HCT116 (cell line): ENCODE results near the gene TRIM73. TPM values are rescaled to one million over a fixed set of nuclear protein-coding genes. Genes with fewer than 3 reads are reported as not detected.
A peak's percentile ranks its signal among the peaks of the same experiment; 100 is the strongest.
"Not testable (repeated sequence)": the region's sequence is repeated elsewhere in the genome, so short reads cannot be mapped to it uniquely, and the experiment has no call there.

Source experiments
- ATAC-seq: fragments of 200-7000 bp; cut with Tn5 transposase; 2 replicates; pipeline ENCODE4 v1.9.1; 2020; ENCODE audit warnings: mild to moderate bottlenecking, moderate library complexity
- BruUV-seq: library from RNA; stranded (reverse); fragments of 400-500 nt; replicated peaks from 2 replicates; lab custom pipeline; 2021; lab: Mats Ljungman, UMichigan
- CTCF ChIA-PET: fragments of 300-600 bp; sonication (Branson Sonifier 250); formaldehyde crosslinking; loops from one replicate; lab custom pipeline; 2021; ENCODE audit warnings: antibody characterized with exemption; lab: Charles Lee
- POLR2A ChIA-PET: fragments of 300-600, 350-600 bp; sonication (Branson Sonifier 250); formaldehyde crosslinking; loops from one replicate; lab custom pipeline; 2021; ENCODE audit warnings: antibody characterized with exemption; lab: Charles Lee
- RAD21 ChIA-PET, 2 experiments: fragments of 300-600 bp; sonication (Branson Sonifier 250); formaldehyde crosslinking; loops; one replicate each; lab custom pipeline; 2023; ENCODE audit warnings: low total read pairs in 2 of 2; ENCODE audit not compliant: uncharacterized antibody in 2 of 2, unreplicated experiment in 2 of 2, low non-redundant PET in 1 of 2; lab: Charles Lee
- DNase-seq: peaks from one replicate; pipeline ENCODE4 v3.0.0-alpha.2; 2010; ENCODE audit warnings: low read depth, low spot score
- H2AFZ ChIP-seq: fragments of 200-600 bp; shearing (Covaris generic), sonication (generic); 2 replicates; pipeline ENCODE4 v1.6.1; 2017; ENCODE audit warnings: low read depth, mixed run types, mixed read lengths, antibody characterized with exemption, low read length; ENCODE audit not compliant: poor library complexity, severe bottlenecking
- H3K27ac ChIP-seq: 2 replicates; pipeline ENCODE4 v1.5.1; 2012; ENCODE audit warnings: low read depth, low read length
- H3K27me3 ChIP-seq: fragments of 200-600 bp; sonication (generic); 2 replicates; pipeline ENCODE4 v1.6.1; 2016; ENCODE audit warnings: mixed run types, low read length, mixed read lengths; ENCODE audit not compliant: insufficient read depth
- H3K36me3 ChIP-seq, 2 experiments: fragments of 200-500 bp in 1 of 2; fragments of 200-600 bp in 1 of 2; sonication (Bioruptor generic) in 1 of 2; sonication (generic) in 1 of 2; 2 replicates each; pipeline versions ENCODE4 v1.5.1 to v1.6.1; 2014 to 2016; ENCODE audit warnings: low read length in 2 of 2, inconsistent platforms in 1 of 2, mixed read lengths in 1 of 2, mixed run types in 1 of 2; ENCODE audit not compliant: insufficient read depth in 2 of 2, control insufficient read depth in 1 of 2
- H3K4me1 ChIP-seq, 2 experiments: fragments of 200-600 bp in 1 of 2; sonication (generic) in 1 of 2; 2 replicates each; pipeline versions ENCODE4 v1.5.1 to v1.6.1; 2012 to 2017; ENCODE audit warnings: low read length in 2 of 2, inconsistent platforms in 1 of 2, mild to moderate bottlenecking in 1 of 2, mixed read lengths in 1 of 2, mixed run types in 1 of 2, moderate library complexity in 1 of 2; ENCODE audit not compliant: insufficient read depth in 2 of 2, control insufficient read depth in 1 of 2
- H3K4me2 ChIP-seq: fragments of 200-600 bp; sonication (generic); 2 replicates; pipeline ENCODE4 v1.6.1; 2017; ENCODE audit warnings: mixed run types, low read length, mixed read lengths
- H3K4me3 ChIP-seq, 2 experiments: fragments of 200-600 bp in 1 of 2; sonication (generic) in 1 of 2; replicated peaks in 1 of 2; 2 replicates each; pipeline ENCODE4 v1.5.1; 2011 to 2016; ENCODE audit warnings: low read length in 2 of 2, control low read depth in 1 of 2, low read depth in 1 of 2, mild to moderate bottlenecking in 1 of 2, mixed read lengths in 1 of 2, mixed run types in 1 of 2
- H3K79me2 ChIP-seq: fragments of 200-600 bp; sonication (generic); 2 replicates; pipeline ENCODE4 v1.6.1; 2017; ENCODE audit warnings: mild to moderate bottlenecking, mixed run types, low read length, moderate library complexity, mixed read lengths; ENCODE audit not compliant: insufficient read depth
- H3K9ac ChIP-seq: fragments of 200-600 bp; sonication (generic); 2 replicates; pipeline ENCODE4 v1.6.1; 2016; ENCODE audit warnings: low read length, mixed read lengths
- H3K9me2 ChIP-seq: fragments of 200-600 bp; sonication (generic), shearing (Covaris generic); 2 replicates; pipeline ENCODE4 v1.6.1; 2017; ENCODE audit warnings: mixed run types, mild to moderate bottlenecking, moderate library complexity; ENCODE audit not compliant: insufficient read depth
- H3K9me3 ChIP-seq, 2 experiments: fragments of 200-500 bp in 1 of 2; fragments of 200-600 bp in 1 of 2; sonication (Bioruptor generic) in 1 of 2; sonication (generic) in 1 of 2; 2 replicates each; pipeline ENCODE4 v1.6.1; 2014 to 2017; ENCODE audit warnings: low read length in 2 of 2, mixed read lengths in 2 of 2, inconsistent platforms in 1 of 2, low read depth in 1 of 2, mild to moderate bottlenecking in 1 of 2, mixed run types in 1 of 2, moderate library complexity in 1 of 2; ENCODE audit not compliant: control insufficient read depth in 1 of 2, insufficient read depth in 1 of 2
- H4K20me1 ChIP-seq: fragments of 200-600 bp; sonication (generic), shearing (Covaris generic); 2 replicates; pipeline ENCODE4 v1.6.1; 2017; ENCODE audit warnings: mixed run types, mild to moderate bottlenecking, moderate library complexity; ENCODE audit not compliant: insufficient read depth
- intact Hi-C: fragments of 100-400 bp; cut with micrococcal nuclease; formaldehyde crosslinking; loops from 2 replicates; pipeline ENCODE4 v1.10.0; 2022
- total RNA-seq: library from RNA; stranded (reverse); gene quantifications from one replicate; pipeline ENCODE4 v1.2.1, GENCODE V29; 2021; ENCODE audit not compliant: unreplicated experiment

The TRIM73 gene
- total RNA-seq, 1 experiment from 2014 or later: 8.8 TPM

DNA sequence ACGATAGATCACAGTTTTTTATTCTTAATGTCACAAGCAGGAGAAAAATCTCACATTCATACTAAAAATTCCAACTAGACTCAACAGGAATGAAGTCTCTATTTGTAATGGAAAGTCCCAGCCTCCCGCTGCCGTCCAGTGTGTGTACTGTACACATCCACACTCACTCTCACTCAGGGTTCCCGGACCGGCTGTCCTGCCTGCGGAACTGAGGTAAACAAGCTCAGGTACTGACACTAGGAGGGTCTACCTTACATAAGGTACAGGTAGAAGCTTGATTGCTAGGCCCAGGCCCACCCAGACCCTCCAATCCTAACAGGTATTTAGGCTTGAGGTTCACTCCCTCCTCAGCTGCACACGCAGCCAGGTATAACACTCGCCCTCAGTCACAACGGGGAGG lies 21.4 kb downstream of the TRIM73 start:
- BruUV-seq, H2AFZ ChIP-seq, H3K36me3 ChIP-seq, DNase-seq, H3K27me3 ChIP-seq, CTCF ChIA-PET, H3K9me2 ChIP-seq, H3K4me2 ChIP-seq, RAD21 ChIA-PET, H3K79me2 ChIP-seq, ATAC-seq, H3K4me1 ChIP-seq, H3K27ac ChIP-seq, intact Hi-C loops, POLR2A ChIA-PET, H3K4me3 ChIP-seq, H3K9me3 ChIP-seq, H4K20me1 ChIP-seq, H3K9ac ChIP-seq: not testable (repeated sequence)

DNA sequence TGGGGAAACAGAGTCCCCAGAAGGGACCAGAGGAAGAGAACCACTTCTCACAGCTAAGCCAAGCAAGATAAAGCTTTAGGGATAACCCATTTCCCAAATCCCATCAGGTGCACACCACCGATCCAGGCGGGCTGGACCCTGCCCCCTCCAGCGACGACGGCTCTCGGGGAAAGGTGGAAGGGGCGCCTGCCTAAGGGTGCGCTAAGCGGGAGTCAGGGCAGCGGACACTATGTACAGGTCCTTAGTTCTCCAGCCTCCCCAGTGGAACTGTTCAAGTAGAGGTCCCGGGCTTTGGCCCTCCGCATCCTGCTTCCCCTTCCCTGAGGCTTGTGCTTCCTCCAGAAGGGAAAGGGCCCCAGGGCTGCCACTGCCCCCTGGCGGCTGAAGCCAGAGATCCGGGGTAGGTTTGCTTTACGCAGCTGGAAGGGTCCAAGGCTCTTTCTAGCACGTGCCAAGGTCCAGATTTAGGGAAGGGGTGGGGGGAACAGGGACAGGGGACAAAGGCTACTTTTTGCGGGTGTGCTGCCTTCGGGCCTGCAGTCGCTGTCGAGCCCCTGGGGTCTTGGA lies 22.9 kb downstream of the TRIM73 start:
- H3K4me3 ChIP-seq, H3K27me3 ChIP-seq, H3K4me2 ChIP-seq, POLR2A ChIA-PET, H3K9me3 ChIP-seq, H2AFZ ChIP-seq, H3K4me1 ChIP-seq, H4K20me1 ChIP-seq, H3K9ac ChIP-seq, H3K79me2 ChIP-seq, DNase-seq, CTCF ChIA-PET, H3K36me3 ChIP-seq, H3K9me2 ChIP-seq, intact Hi-C loops, RAD21 ChIA-PET, BruUV-seq, H3K27ac ChIP-seq: not testable (repeated sequence)
- ATAC-seq: peak; percentile 76

DNA sequence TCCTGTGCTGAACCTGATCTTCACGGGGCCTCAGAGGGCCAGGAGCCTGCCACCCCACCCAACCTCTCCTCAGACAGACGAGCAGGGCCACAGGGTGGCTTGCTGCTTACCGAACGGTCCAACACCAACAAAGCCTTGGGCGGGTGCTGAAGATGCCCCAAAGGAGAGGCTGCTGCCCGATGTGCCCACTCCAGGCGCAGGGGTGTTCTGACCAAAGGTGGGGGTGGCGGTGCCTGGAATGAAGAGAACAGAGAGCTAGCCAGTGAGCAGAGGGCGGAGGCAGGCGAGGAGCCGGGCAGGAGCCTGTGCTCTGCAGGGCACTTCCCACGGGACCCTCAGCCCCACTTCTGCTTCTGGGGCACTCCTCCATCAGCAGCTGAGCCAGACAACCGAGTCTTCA lies 23.8 kb downstream of the TRIM73 start:
- H3K9ac ChIP-seq, H3K9me3 ChIP-seq, H3K27ac ChIP-seq, intact Hi-C loops, H3K4me3 ChIP-seq, H4K20me1 ChIP-seq, ATAC-seq, H3K79me2 ChIP-seq, H3K4me2 ChIP-seq, H3K9me2 ChIP-seq, H2AFZ ChIP-seq, BruUV-seq, POLR2A ChIA-PET, H3K27me3 ChIP-seq, H3K4me1 ChIP-seq, CTCF ChIA-PET, RAD21 ChIA-PET, H3K36me3 ChIP-seq, DNase-seq: not testable (repeated sequence)

DNA sequence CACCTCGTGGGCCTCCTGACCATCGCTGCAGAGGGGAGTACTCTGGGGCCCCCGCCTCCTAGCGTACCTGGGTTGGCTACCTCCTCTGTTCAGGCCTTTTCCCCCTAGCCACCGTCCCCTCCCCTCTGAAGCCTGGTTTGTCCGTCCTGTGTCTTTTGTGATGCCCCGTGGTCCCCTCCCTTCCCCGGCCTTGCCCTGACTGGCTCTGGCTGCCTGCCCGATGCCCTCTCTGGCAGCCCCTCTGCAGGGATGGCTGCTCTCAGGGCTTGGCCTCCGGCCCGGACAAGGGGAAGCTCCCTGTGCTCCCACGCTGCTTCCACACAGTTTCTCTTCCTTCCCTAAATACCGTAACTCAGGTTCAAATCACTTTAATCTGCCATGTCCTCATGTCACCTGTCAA lies 24.3 kb downstream of the TRIM73 start:
- RAD21 ChIA-PET: not testable (repeated sequence)

More for the DNA sequence above, 24.3 kb downstream of the TRIM73 start:
- BruUV-seq, intact Hi-C loops, POLR2A ChIA-PET, H3K27ac ChIP-seq, H2AFZ ChIP-seq, H3K4me2 ChIP-seq, CTCF ChIA-PET, H3K4me3 ChIP-seq, H3K9me2 ChIP-seq, H3K9me3 ChIP-seq, H3K27me3 ChIP-seq, ATAC-seq, H3K9ac ChIP-seq, H4K20me1 ChIP-seq, H3K79me2 ChIP-seq, DNase-seq, H3K36me3 ChIP-seq, H3K4me1 ChIP-seq: not testable (repeated sequence)
